IMR-90 (cell line): Measurements from ENCODE around the gene NT5DC3. TPM values are rescaled to one million over a fixed set of nuclear protein-coding genes. Genes with fewer than 3 reads are reported as not detected.

Experiments used
- ATAC-seq: fragments of 200-7000 bp; cut with Tn5 transposase; 2 replicates; pipeline ENCODE4 v1.9.1; 2020; ENCODE audit warnings: low read depth, mild to moderate bottlenecking, moderate library complexity
- BruUV-seq: library from RNA; stranded (reverse); fragments of 400-500 nt; replicated peaks from 2 replicates; lab custom pipeline; 2021; lab: Mats Ljungman, UMichigan
- CTCF ChIA-PET: fragments of 300-600 bp; formaldehyde crosslinking; extraction: SDS; loops from one replicate; lab custom pipeline; 2021; ENCODE audit warnings: antibody characterized with exemption; lab: Yijun Ruan, JAX
- POLR2A ChIA-PET: fragments of 300-600 bp; sonication (Branson Sonifier 250); formaldehyde crosslinking; loops from one replicate; lab custom pipeline; 2022; ENCODE audit warnings: antibody characterized with exemption; ENCODE audit not compliant: unreplicated experiment; lab: Charles Lee
- DNase-seq: peaks from one replicate; pipeline ENCODE4 v3.0.0; 2013
- H2AFZ ChIP-seq: replicated peaks from 2 replicates; pipeline ENCODE3; 2013; ENCODE audit warnings: low read length, mild to moderate bottlenecking; ENCODE audit not compliant: poor library complexity
- H2AK5ac ChIP-seq: 2 replicates; pipeline ENCODE4 v1.6.1; 2013; ENCODE audit warnings: low read depth, low read length, inconsistent platforms
- H2AK9ac ChIP-seq: replicated peaks from 2 replicates; pipeline ENCODE3; 2013; ENCODE audit warnings: mild to moderate bottlenecking, low read depth, low read length, moderate library complexity; ENCODE audit not compliant: poor library complexity
- H2BK120ac ChIP-seq: 2 replicates; pipeline ENCODE4 v1.6.1; 2013; ENCODE audit warnings: low read depth, low read length, inconsistent platforms
- H2BK15ac ChIP-seq: 3 replicates; pipeline ENCODE4 v1.6.1; 2013; ENCODE audit warnings: low read depth, low read length, inconsistent platforms
- H2BK20ac ChIP-seq: 2 replicates; pipeline ENCODE4 v1.6.1; 2013; ENCODE audit warnings: low read depth, mild to moderate bottlenecking, inconsistent platforms, low read length, moderate library complexity
- H2BK5ac ChIP-seq: 2 replicates; pipeline ENCODE4 v1.6.1; 2013; ENCODE audit warnings: mild to moderate bottlenecking, low read depth, low read length, inconsistent platforms; ENCODE audit not compliant: poor library complexity, severe bottlenecking
- H3K14ac ChIP-seq: replicated peaks from 2 replicates; pipeline ENCODE4 v1.6.1; 2013; ENCODE audit warnings: low read depth, low read length, inconsistent platforms
- H3K18ac ChIP-seq: 2 replicates; pipeline ENCODE4 v1.6.1; 2013; ENCODE audit warnings: low read depth, low read length, control low read depth
- H3K23ac ChIP-seq: 2 replicates; pipeline ENCODE4 v1.6.1; 2013; ENCODE audit warnings: low read depth, low read length, inconsistent platforms
- H3K27ac ChIP-seq: 2 replicates; pipeline ENCODE4 v1.5.1; 2013; ENCODE audit warnings: mild to moderate bottlenecking, control low read depth, low read length; ENCODE audit not compliant: insufficient read depth
- H3K27me3 ChIP-seq: 2 replicates; pipeline ENCODE4 v1.6.1; 2013; ENCODE audit warnings: low read length; ENCODE audit not compliant: control insufficient read depth, insufficient read depth
- H3K36me3 ChIP-seq: 2 replicates; pipeline ENCODE4 v1.6.1; 2013; ENCODE audit warnings: low read length, mixed read lengths; ENCODE audit not compliant: control insufficient read depth, insufficient read depth
- H3K4ac ChIP-seq: 2 replicates; pipeline ENCODE4 v1.6.1; 2013; ENCODE audit warnings: low read depth, low read length, inconsistent platforms
- H3K4me1 ChIP-seq: 2 replicates; pipeline ENCODE4 v1.6.1; 2013; ENCODE audit warnings: low read length, mixed read lengths; ENCODE audit not compliant: control insufficient read depth, insufficient read depth
- H3K4me2 ChIP-seq: 2 replicates; pipeline ENCODE4 v1.6.1; 2013; ENCODE audit warnings: low read depth, mild to moderate bottlenecking, control low read depth, low read length, moderate library complexity
- H3K4me3 ChIP-seq: 2 replicates; pipeline ENCODE4 v1.5.1; 2013; ENCODE audit warnings: low read depth, mild to moderate bottlenecking, control low read depth, low read length, moderate library complexity; ENCODE audit not compliant: insufficient read depth
- H3K56ac ChIP-seq: 2 replicates; pipeline ENCODE4 v1.6.1; 2013; ENCODE audit warnings: low read length, inconsistent platforms; ENCODE audit not compliant: insufficient read depth; ENCODE audit errors: extremely low read depth
- H3K79me1 ChIP-seq, 2 experiments: 2 replicates each; pipeline ENCODE4 v1.6.1; 2013; ENCODE audit warnings: low read length in 2 of 2, inconsistent platforms in 1 of 2, low read depth in 1 of 2
- H3K9ac ChIP-seq: 2 replicates; pipeline ENCODE4 v1.6.1; 2013; ENCODE audit warnings: low read depth, low read length, control low read depth
- H3K9me1 ChIP-seq: 2 replicates; pipeline ENCODE4 v1.6.1; 2013; ENCODE audit warnings: low read length, inconsistent platforms; ENCODE audit not compliant: insufficient read depth
- H3K9me3 ChIP-seq: 2 replicates; pipeline ENCODE4 v1.6.1; 2013; ENCODE audit warnings: low read length; ENCODE audit not compliant: control insufficient read depth, insufficient read depth
- H4K20me1 ChIP-seq: 2 replicates; pipeline ENCODE4 v1.6.1; 2013; ENCODE audit warnings: low read length, inconsistent platforms; ENCODE audit not compliant: insufficient read depth
- H4K5ac ChIP-seq: 2 replicates; pipeline ENCODE4 v1.6.1; 2013; ENCODE audit warnings: mild to moderate bottlenecking, low read depth, low read length, control low read depth
- H4K8ac ChIP-seq, 2 experiments: 2 replicates each; pipeline ENCODE4 v1.6.1; 2013; ENCODE audit warnings: low read depth in 2 of 2, low read length in 2 of 2, control low read depth in 1 of 2, inconsistent platforms in 1 of 2
- H4K91ac ChIP-seq: 2 replicates; pipeline ENCODE4 v1.6.1; 2013; ENCODE audit warnings: low read depth, low read length, inconsistent platforms; ENCODE audit not compliant: insufficient read depth
- CEBPB ChIP-seq: IDR thresholded peaks from 2 replicates; pipeline ENCODE4 v1.6.1; 2012; ENCODE audit warnings: low read depth, low read length, improper control_type of control experiment
- MXI1 ChIP-seq: IDR thresholded peaks from 2 replicates; pipeline ENCODE4 v1.6.1; 2012; ENCODE audit warnings: low read depth, mild to moderate bottlenecking, low read length, moderate library complexity, borderline replicate concordance
- NFE2L2 ChIP-seq: fragments of 150-350 bp; IDR thresholded peaks from 2 replicates; pipeline ENCODE4 v1.6.1; 2016; ENCODE audit warnings: low read depth, mild to moderate bottlenecking, low read length
- RFX5 ChIP-seq: IDR thresholded peaks from 2 replicates; pipeline ENCODE4 v1.8.0; 2012; ENCODE audit warnings: low read depth, mild to moderate bottlenecking, low read length, moderate library complexity
- dilution Hi-C: fragments of 300-500 bp; cut with HindIII; formaldehyde crosslinking; loops from one replicate; pipeline ENCODE4 v1.14.3; 2018; ENCODE audit warnings: low sequenced_read_pairs; ENCODE audit not compliant: unreplicated experiment
- in situ Hi-C: fragments of 300-500 bp; cut with MboI; formaldehyde crosslinking; loops from 3 replicates; pipeline ENCODE4 v1.14.3; 2019; ENCODE audit warnings: low sequenced_read_pairs, inconsistent platforms, mixed read lengths
- intact Hi-C: fragments of 100-400 bp; cut with micrococcal nuclease; formaldehyde crosslinking; loops from 2 replicates; pipeline ENCODE4 v1.10.0; 2022
- polyA plus RNA-seq, 3 experiments: library from polyadenylated mRNA; depleted of rRNA; stranded (reverse); fragments of >200 nt; gene quantifications; 2 replicates each; pipeline ENCODE4 v1.2.3, GENCODE V29; 2012; ENCODE audit warnings: low replicate concordance in 1 of 3
- total RNA-seq: library from RNA; depleted of rRNA; stranded (reverse); fragments of >200 nt; gene quantifications from 2 replicates; pipeline ENCODE4 v1.2.3, GENCODE V29; 2012

Gene NT5DC3
- total and polyA plus RNA-seq, 2 of the 4 experiments (the other 2 are of a cell fraction) = 7.3 to 17.6 TPM

DNA sequence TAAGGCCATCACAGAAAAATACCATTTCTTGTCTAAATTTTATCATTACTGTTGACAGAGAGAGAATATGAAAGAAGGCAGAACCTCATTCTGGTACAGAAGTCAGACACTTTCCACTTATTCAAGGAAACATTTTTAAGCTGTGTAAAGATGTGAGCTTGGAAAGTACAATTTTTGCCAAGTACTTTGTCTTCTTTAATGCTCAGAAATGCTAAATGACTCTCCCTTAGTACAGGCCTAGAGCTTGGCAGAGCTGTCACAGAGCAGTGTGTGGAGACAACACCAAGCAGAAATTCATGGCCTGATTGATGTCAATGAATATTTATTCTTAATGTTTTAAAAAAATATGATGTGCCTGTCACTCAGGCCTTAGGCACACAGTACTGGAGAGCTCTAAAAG, 20.7 kb downstream of the NT5DC3 start:
- Histone ChIP-seq H2BK120ac (no peak overlapping the region), H2BK5ac (no peak overlapping the region), H3K56ac (no peak overlapping the region), H2BK15ac (no peak overlapping the region), H4K20me1 (no peaks in the 10 kb centered on the region; the same call in 1 of the 2 replicates), H2BK20ac (no peak overlapping the region), H4K8ac (0 out of 4 replicates have a peak overlapping the region, but pooled peaks of 1 of the 2 experiments have one; percentile 6), H2AFZ (no peak overlapping the region), H3K36me3 (no peaks in the 10 kb centered on the region; the same call in 1 of the 2 replicates), H3K79me1 (peaks cover 49 to 65% of the 10 kb centered on the region in 2 experiments), H3K9me1 (peaks cover 17% of the 10 kb centered on the region), H3K27me3 (no peaks in the 10 kb centered on the region), H3K4me3 (no peak overlapping the region), H3K18ac (no peak overlapping the region), H2AK9ac (no peak overlapping the region), H2AK5ac (no peak overlapping the region), H4K91ac (no peak overlapping the region), H3K23ac (no peak overlapping the region), H3K4me2 (no peak overlapping the region), H3K9me3 (no peaks in the 10 kb centered on the region), H3K9ac (no peak overlapping the region), H3K4me1 (peaks cover 21% of the 10 kb centered on the region), H4K5ac (no peak overlapping the region), H3K4ac (no peak overlapping the region), H3K27ac (no peak overlapping the region), H3K14ac (no peak overlapping the region)
- ChIA-PET POLR2A (no interaction called here), CTCF (no interaction called here)
- DNase-seq (no peak), ATAC-seq (no peak)
- intact Hi-C loops (no loop called here), dilution Hi-C loops (no loop called here), in situ Hi-C loops (no loop called here)
- BruUV-seq = no TSS peak
- TF ChIP-seq CEBPB (no peak), MXI1 (no peak), RFX5 (no peak), NFE2L2 (no peak)
